Superior temporal gyrus (tissue), 1 donor: ENCODE data around the gene PLEKHO2.
A peak's percentile ranks its signal among the peaks of the same experiment; 100 is the strongest.

ENCODE experiments used
- DNase-seq: peaks from one replicate; pipeline ENCODE4 v3.0.0-alpha.2; 2016; ENCODE audit errors: extremely low spot score

PLEKHO2 gene

GRCh38 chr15:64855205-64855975, 13.7 kb downstream of the PLEKHO2 start:
- no peak for DNase-seq

- peak; percentile 95 for DNase-seq
These were observed 14.9 kb downstream of the PLEKHO2 start for GRCh38 chr15:64856429-64857145.

GRCh38 chr15:64857421-64857820, 15.7 kb downstream of the PLEKHO2 start:
- DNase-seq, result no peak

GRCh38 chr15:64858021-64858575, 16.4 kb downstream of the PLEKHO2 start:
- no peak for DNase-seq

- no peak for DNase-seq
These were observed 17.5 kb downstream of the PLEKHO2 start for GRCh38 chr15:64859226-64859625.

GRCh38 chr15:64861331-64861730, 19.6 kb downstream of the PLEKHO2 start:
- DNase-seq, result no peak

- DNase-seq, result no peak
These were observed 20.2 kb downstream of the PLEKHO2 start for GRCh38 chr15:64861960-64862359.

GRCh38 chr15:64862408-64862807, 20.7 kb downstream of the PLEKHO2 start:
- DNase-seq, result no peak

GRCh38 chr15:64864068-64864467, 22.4 kb downstream of the PLEKHO2 start:
- DNase-seq, result no peak

- no peak for DNase-seq
These were observed 23.6 kb downstream of the PLEKHO2 start for GRCh38 chr15:64865126-64865997.

GRCh38 chr15:64865998-64866520, 24.3 kb downstream of the PLEKHO2 start:
- peak; percentile 74 for DNase-seq

GRCh38 chr15:64869501-64869900, 27.8 kb downstream of the PLEKHO2 start:
- no peak for DNase-seq

GRCh38 chr15:64870353-64870752, 28.6 kb downstream of the PLEKHO2 start:
- no peak for DNase-seq

GRCh38 chr15:64875641-64876223, 34.0 kb downstream of the PLEKHO2 start:
- no peak for DNase-seq

- DNase-seq, result peak; percentile 34
These were observed 35.7 kb downstream of the PLEKHO2 start for GRCh38 chr15:64877435-64877834.

- no peak for DNase-seq
These were observed 37.0 kb downstream of the PLEKHO2 start for GRCh38 chr15:64878705-64879104.

GRCh38 chr15:64883100-64883581, 41.4 kb downstream of the PLEKHO2 start:
- DNase-seq, result no peak

GRCh38 chr15:64883997-64884511, 42.3 kb downstream of the PLEKHO2 start:
- DNase-seq, result no peak

- DNase-seq, result no peak
These were observed 43.0 kb downstream of the PLEKHO2 start for GRCh38 chr15:64884679-64885078.

- DNase-seq, result no peak
These were observed 46.6 kb downstream of the PLEKHO2 start for GRCh38 chr15:64888336-64888735.

- DNase-seq, result no peak
These were observed 49.8 kb downstream of the PLEKHO2 start for GRCh38 chr15:64891561-64891960.
